ENCODE measurements around the gene MCM3. TPM values are rescaled to one million over a fixed set of nuclear protein-coding genes. Genes with fewer than 3 reads are reported as not detected.

Gene MCM3
- total and polyA plus RNA-seq, 11 donors, result 10.6 to 39.0 (median 25.0) TPM

DNA sequence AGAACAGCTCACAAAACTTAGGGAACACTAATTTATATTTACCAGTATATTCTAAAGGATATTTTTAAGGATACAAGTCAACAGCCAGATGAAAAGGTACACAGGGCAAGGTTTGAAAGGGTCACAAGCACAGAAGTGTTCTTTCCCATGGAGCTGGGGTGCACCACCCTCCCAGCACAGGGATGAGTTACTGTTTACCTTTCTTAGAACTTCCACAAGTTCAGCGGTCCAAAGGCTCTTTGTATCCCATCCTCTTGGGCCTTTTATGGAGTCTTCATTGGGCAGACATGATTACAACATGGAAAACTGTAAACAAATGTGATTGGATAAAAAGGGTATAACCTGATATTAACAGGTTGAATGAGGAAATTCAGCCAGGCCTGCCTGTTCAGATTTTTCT lies 39.1 kb downstream of the MCM3 start:
- DNase-seq (no peak), ATAC-seq (no peak)
- intact Hi-C loops (cut with DNase I), result no loop called here
- no peaks in the 10 kb centered on the region for H3K9me3 ChIP-seq
- peaks cover 0 to 9% (median 0%) of the 10 kb centered on the region in 9 donors for H3K27me3 ChIP-seq
- no peaks in the 10 kb centered on the region for H3K4me1 ChIP-seq
- no peaks in the 10 kb centered on the region for H3K36me3 ChIP-seq
- WGBS, 4 donors, result 82 to 91% (median 87%) methylated on average over 1 of the region's 1 CpG
- TF ChIP-seq POLR2A (IDR thresholded peaks at IDR 0.05), result no peak
- TF ChIP-seq, protein P1, sequence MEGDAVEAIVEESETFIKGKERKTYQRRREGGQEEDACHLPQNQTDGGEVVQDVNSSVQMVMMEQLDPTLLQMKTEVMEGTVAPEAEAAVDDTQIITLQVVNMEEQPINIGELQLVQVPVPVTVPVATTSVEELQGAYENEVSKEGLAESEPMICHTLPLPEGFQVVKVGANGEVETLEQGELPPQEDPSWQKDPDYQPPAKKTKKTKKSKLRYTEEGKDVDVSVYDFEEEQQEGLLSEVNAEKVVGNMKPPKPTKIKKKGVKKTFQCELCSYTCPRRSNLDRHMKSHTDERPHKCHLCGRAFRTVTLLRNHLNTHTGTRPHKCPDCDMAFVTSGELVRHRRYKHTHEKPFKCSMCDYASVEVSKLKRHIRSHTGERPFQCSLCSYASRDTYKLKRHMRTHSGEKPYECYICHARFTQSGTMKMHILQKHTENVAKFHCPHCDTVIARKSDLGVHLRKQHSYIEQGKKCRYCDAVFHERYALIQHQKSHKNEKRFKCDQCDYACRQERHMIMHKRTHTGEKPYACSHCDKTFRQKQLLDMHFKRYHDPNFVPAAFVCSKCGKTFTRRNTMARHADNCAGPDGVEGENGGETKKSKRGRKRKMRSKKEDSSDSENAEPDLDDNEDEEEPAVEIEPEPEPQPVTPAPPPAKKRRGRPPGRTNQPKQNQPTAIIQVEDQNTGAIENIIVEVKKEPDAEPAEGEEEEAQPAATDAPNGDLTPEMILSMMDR (IDR thresholded peaks at IDR 0.05), result no peak
- H3K27ac ChIP-seq, result no peak overlapping the region
- no peak overlapping the region for H3K4me3 ChIP-seq

DNA sequence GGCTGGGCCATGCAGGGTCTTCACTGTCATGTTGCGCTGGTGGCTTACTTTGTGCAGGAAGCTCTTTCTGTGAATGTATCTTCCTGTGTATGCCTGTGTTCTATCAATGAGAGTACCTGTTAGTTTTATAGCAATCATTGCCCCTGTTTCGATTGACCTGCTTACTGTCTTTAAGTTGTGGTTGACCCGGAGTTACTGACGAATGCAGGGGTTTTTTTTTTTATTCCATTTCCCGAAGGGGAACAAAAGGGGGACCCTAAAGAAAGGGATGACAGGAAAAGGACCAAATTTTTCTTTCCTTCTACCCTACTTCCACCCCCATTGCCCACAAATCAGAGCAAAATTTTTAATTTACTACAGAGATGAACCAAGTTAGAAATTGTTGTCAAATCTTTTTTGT lies 40.1 kb downstream of the MCM3 start, which contains the start of gene IL17F:
TSS of gene IL17F (minus strand) at position 101 of the 400 bp plus-strand sequence. CDS start at position 30, 71 bp downstream.
- intact Hi-C loops (cut with DNase I), result no loop called here
- DNase-seq (no peak), ATAC-seq (no peak)
- WGBS, 4 donors, result 79 to 87% (median 86%) methylated on average over 5 of the region's 5 CpGs
- Histone ChIP-seq H3K4me1 (no peaks in the 10 kb centered on the region), H3K9me3 (no peaks in the 10 kb centered on the region), H3K36me3 (no peaks in the 10 kb centered on the region), H3K27me3 (peaks cover 0 to 8% (median 0%) of the 10 kb centered on the region in 9 donors), H3K27ac (no peak within 1 kb of the TSS), H3K4me3 (no peak within 1 kb of the TSS)
- TF ChIP-seq, protein P1 (IDR thresholded peaks at IDR 0.05), result no peak
- no peak for TF ChIP-seq POLR2A (IDR thresholded peaks at IDR 0.05)

DNA sequence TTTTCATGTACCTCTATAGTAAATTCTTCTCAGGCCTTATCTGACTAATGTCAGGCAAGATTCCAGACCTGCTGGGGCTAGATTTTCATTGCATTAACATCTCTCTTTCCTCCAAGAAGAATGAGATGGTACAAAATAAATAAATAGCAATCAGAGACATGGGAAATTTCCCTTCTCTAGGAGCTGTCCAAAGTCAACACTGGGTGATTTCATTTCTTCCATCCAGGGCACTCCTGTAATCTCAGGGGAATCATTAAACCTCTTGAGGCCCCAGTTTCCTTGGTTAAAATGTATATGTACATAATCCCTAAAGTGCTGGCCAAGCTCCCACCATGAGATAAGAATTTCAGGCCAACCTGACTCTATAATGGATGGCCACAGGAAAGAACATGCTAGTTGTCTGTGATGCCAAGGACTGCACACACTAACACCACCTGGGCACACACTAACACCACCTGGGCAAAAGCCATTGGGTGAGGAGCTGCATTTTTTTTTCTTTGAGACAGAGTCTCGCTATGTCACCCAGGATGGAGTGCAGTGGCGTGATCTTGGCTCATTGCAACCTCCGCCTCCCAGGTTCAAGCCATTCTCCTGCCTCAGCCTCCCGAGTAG lies 41.2 kb downstream of the MCM3 start:
- 91 to 96% (median 93%) methylated on average over 4 of the region's 4 CpGs for WGBS, 4 donors
- TF ChIP-seq, protein P1 (IDR thresholded peaks at IDR 0.05), result no peak
- TF ChIP-seq POLR2A (IDR thresholded peaks at IDR 0.05), result no peak
- ATAC-seq (no peak), DNase-seq (no peak)
- intact Hi-C loops (cut with DNase I), result no loop called here
- Histone ChIP-seq H3K9me3 (no peaks in the 10 kb centered on the region), H3K36me3 (no peaks in the 10 kb centered on the region), H3K4me1 (no peaks in the 10 kb centered on the region), H3K27ac (no peak overlapping the region), H3K4me3 (no peak overlapping the region), H3K27me3 (peaks cover 0 to 5% (median 0%) of the 10 kb centered on the region in 9 donors)

DNA sequence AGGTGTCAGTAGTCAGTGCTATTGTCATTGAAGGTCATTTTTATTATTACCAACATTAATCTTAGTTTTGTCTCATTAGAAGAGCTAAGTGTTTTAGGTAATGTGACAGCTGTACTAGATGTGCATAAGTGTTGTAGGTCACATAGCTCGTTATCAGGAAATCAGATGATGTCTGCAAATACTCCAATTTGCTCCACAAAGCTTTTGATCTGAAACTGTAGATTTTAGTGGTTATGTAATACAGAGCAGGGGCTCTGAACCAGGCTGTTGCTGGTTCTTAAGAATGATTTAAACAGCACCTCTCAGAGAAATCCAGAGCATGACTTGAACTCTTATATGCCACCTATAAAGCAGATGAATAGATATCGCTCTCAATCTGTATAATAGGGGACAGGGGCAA lies 42.7 kb downstream of the MCM3 start:
- Histone ChIP-seq H3K4me1 (no peaks in the 10 kb centered on the region), H3K27me3 (peaks cover 0 to 11% (median 0%) of the 10 kb centered on the region in 9 donors), H3K4me3 (no peak overlapping the region), H3K36me3 (no peaks in the 10 kb centered on the region), H3K27ac (no peak overlapping the region), H3K9me3 (no peaks in the 10 kb centered on the region)
- TF ChIP-seq, protein P1 (IDR thresholded peaks at IDR 0.05), result no peak
- 72 to 94% (median 78%) methylated on average over 2 of the region's 2 CpGs for WGBS, 4 donors
- DNase-seq (no peak), ATAC-seq (no peak)
- intact Hi-C loops (cut with DNase I), result no loop called here

Measured in heart left ventricle (tissue), 16 donors.